8988T (cell line): ENCODE results near the gene VILL.
"Not testable (repeated sequence)": the region's sequence is repeated elsewhere in the genome, so short reads cannot be mapped to it uniquely, and the experiment has no call there.

ENCODE experiments used
- DNase-seq: peaks from one replicate; pipeline ENCODE4 v3.0.0; 2011

VILL gene

GRCh38 chr3:38019658-38020341 is 29.2 kb downstream of the VILL start:
- no peak for DNase-seq

DNA sequence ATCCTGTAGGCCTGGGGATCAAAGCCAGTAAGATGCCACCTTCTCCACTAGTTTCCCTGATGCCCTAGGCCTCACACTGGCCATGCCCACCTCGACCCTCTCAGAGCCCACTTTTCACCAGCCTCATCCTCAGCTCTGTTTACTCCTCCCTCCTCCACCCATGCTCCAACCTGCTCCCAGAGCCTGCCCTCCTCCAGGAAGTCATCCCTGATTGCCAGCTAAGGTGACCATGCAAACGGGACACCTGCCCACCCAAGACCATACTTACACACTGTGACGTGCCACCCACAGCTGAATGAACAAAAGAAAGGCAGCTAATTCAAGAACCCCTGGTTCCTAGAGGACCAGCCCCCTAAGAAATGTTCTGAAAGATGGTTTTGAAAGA is 29.7 kb downstream of the VILL start:
- DNase-seq: no peak

GRCh38 chr3:38021196-38021595 is 30.6 kb downstream of the VILL start:
- no peak for DNase-seq

DNA sequence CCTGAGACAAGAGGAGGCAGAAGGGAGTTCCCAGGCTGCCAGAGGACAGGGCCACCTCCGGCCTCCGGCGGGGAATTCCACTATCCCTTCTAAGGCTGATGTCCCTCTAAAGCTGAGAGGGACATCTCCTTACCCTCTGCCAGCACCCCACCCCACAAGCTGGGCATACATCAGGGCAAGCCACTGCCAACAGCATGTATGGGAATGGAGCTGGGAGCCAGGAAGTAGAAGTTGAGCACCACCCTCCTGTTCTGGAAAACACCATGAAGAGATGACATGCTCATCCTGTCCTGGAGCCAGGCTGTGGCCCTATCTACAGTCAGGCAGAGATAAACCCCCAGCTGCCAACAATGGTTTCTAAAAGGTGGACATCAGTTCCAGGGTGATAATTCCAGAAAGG is 31.7 kb downstream of the VILL start:
- no peak for DNase-seq

GRCh38 chr3:38022896-38023709 is 32.5 kb downstream of the VILL start:
- no peak for DNase-seq

DNA sequence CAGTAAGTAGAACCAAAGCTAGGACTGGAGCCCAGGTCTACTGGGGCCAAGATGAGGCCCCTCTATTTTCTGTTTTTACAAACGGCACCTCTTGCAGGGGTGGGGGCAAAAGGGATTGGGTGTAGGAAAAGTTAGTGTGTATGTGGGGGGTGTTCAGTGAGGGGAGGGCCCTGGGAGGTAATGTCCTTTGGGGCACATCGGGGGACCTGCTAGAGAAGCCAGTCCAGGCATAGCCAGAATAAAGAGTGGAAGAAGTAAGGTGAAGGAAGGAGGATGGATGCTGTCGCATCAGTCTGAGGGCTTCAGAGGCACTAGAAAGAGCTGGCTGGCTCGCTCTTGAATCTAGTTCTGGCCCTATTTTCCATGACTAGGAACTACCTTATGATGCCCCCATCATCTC is 36.3 kb downstream of the VILL start:
- no peak for DNase-seq

GRCh38 chr3:38027466-38028465 is 37.2 kb downstream of the VILL start:
- DNase-seq: no peak

DNA sequence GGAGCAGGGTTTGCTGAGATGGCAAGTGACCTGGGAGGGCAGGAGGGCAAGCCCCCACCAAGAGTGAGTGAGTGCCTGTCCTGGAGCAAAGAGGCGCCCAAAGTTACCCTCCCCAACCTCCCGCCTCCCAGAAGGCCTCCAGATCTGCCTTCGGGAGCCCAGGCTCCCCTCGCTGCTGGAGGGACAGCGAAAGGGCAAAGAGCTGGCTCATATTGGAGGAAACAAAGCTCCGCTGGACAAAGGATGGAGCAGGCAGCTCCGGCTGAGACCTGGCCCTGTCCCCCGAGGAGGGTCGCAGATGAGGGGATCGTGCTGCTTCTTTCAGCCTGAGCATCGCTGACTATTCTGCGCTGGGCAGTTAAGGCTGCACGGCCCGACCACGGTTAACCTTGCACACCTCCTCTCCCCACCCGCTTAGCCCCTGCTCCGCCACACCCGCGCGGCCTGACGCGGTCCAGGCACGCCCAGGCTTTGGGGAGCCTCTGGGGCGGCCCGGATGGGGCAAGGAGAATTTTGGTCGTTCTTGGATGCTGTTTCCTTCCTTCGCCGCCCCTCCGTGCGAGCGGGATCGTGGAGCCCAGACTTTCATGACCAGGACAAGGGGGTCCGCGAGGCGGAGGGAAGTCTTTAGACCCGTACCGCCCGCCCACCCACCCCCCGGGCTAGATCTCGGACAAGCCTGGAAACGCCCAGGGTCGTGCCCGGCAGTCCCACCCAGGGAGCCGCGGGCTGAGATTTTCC is 38.2 kb downstream of the VILL start:
- peak; percentile 39 for DNase-seq

DNA sequence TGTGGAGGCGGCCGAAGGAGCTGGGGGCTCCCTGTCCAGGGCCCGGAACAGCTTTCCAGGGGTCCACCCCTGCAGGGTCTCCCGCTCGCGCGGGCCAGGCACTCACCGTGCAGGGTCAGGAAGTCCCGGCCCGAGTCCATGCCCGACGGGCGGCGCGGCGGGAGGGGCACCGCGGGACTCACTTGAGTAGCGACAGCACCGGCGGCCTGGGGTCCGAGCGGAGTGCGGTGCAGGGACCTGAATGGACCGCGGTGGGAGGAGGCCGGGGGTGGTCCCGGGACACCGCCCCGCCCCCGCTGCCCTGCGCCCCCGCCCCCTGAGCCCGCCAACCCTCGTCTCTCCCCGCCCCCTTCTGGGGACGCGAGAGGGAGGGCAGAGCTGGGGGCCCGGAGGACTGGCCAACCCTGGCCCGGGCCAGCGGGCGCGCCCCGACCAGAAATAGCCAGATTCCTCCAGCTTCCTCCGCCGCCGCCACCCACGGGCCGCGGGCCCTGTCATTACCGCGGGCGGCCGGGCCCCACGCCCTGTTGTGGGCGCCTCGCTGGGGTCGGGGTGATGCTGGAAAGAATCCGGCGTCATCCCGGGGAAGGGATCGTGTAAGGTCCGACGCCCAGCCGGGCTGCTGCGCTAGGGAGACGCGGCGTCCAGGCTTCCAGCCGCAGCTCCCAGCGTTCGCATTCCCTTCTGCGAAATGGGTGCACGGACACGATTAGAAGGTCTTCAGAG is 39.0 kb downstream of the VILL start, which contains the start of gene PLCD1:
TSS of gene PLCD1 (minus strand) at position 243 of the 726 bp plus-strand sequence. CDS start at position 140, 103 bp downstream.
- DNase-seq: peak; percentile 91

GRCh38 chr3:38030126-38031021 is 39.8 kb downstream of the VILL start:
- no peak for DNase-seq

DNA sequence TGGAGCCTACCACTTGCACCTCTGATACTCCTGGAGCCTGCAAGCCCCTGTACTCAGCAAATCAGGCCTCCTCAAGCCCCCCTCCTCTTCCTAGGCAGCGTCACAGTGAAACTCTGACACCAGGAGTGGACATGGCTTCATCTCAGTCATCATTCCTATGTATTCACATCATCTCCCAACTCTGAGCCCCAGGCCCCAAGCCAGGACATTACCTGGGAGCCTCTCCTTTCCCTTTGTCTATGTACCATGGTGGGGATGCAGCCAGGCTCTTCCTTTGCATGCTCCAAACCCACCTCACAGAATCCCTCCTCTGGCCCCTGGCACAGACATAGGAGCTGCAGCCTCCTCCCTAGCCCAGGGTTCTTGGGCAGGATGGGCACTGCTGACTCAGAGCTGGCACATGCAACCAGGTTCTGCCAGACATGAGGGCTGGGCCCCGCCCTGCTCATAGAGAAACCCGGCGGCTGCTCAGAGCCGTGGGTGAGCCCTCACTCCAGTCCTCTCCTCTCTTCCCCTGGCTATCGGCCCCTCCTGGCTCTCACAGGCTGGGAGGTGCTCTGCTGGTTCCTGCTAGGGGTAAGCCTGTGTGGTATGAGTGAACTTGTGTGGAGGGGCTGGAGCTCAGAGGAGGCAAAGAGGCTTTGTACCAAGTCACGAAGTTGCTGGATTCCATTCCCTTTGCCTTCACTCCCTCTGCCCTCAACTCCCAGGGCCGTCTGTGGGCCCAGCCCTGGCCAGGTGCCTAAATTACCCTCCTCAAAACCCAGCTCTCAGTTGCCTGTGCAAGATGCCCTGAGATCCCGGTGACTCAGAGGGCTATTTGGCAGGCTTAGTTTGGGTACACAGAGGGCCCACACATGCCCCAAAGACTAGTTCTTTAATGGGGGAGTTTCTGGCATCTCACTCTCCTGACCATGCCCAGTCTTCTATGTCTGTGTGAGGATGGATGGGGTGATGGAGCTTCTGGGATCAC is 40.7 kb downstream of the VILL start:
- peak; percentile 98 for DNase-seq

- peak; percentile 10 for DNase-seq
Measured at GRCh38 chr3:38032328-38032865, 41.8 kb downstream of the VILL start.

DNA sequence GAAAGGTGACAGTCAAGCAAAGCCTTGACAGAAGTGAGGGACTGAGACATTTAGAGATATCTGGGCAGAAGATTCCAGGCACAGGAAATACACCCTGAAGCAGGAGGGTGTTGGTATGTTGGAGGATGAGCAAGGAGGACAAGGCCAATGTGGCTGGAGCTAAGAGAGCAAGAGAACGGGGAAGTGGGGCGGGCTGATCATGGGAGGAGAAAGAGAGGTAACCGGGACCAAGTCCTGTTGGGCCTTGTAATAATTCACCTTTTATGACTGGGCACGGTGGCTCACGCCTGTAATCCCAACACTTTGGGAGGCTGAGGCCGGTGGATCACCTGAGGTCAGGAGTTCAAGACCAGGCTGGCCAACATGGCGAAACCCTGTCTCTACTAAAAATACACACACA is 43.0 kb downstream of the VILL start:
- DNase-seq: not testable (repeated sequence)

DNA sequence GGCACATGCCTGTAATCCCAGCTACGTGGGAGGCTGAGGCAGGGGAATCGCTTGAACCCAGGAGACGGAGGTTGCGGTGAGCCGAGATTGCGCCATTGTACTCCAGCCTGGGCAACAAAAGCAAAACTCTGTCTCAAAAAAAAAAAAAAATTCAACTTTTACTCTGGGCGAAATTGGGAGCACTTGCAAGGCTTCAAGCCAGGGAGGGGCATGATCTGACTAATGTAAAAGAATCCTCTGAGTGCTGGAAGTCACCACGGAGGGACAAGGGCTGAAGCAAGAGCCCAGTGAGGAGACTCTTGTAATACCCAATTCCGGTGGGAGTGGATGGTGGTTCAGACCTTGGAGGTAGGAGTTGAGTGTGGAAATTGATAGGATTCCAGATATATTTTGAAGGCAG is 43.7 kb downstream of the VILL start:
- peak; percentile 17 for DNase-seq

GRCh38 chr3:38036286-38036685 is 45.7 kb downstream of the VILL start:
- DNase-seq: no peak

DNA sequence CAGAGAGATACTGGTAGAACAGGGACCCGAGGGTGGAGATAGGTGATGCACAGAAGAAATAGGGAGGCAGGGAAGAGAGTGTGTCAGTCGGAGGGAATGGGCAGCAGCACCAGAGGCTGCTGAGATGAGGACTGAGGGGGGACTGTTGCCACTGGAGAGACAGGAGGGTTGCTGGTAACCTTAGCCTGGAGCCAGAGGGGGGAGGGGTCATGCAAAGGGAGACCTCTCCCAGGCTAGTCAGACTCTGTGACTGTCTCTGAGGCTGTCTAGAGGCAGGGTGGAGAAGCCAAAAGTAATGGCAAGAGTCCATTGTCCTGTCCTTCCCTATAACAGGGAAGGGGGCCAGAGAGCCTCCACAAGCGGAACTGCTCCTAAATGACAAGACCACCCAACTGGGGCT is 46.3 kb downstream of the VILL start:
- no peak for DNase-seq

GRCh38 chr3:38038447-38038911 is 47.9 kb downstream of the VILL start:
- DNase-seq: peak; percentile 2

DNA sequence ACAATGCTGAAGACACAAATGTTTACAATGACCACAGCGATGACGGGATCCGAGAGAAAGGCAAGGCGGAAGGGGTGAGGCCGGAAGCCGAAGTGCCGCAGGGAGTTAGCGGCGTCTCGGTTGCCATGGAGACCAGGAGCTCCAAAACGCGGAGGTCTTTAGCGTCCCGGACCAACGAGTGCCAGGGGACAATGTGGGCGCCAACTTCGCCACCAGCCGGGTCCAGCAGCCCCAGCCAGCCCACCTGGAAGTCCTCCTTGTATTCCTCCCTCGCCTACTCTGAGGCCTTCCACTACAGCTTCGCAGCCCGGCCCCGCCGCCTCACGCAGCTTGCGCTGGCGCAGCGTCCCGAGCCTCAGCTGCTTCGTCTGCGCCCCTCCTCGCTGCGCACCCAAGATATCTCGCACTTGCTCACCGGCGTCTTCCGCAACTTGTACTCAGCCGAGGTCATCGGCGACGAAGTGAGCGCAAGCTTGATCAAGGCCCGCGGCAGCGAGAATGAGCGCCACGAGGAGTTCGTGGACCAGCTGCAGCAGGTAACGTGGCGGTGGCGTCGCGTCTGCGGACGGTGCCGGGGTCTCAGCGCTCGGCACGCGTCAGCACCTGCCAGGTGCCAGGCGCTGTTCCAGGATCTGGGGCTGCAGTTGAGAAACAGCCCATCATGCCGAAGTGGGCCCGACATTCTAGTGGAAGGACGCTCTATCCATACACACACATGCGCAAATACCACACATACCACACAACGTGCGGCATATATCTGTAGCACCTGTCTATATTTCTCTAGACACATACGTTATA is 48.7 kb downstream of the VILL start, which contains the start of gene DLEC1:
TSS of gene DLEC1 (plus strand) at position 108 of the 798 bp plus-strand sequence. CDS start at position 126, 18 bp downstream.
- DNase-seq: peak; percentile 3
